HepG2 (cell line): ENCODE measurements around the gene TFF2. TPM values are rescaled to one million over a fixed set of nuclear protein-coding genes. Genes with fewer than 3 reads are reported as not detected.
A peak's percentile ranks its signal among the peaks of the same experiment; 100 is the strongest.

Experiments
- ATF3 ChIP-seq: sonication (generic); formaldehyde crosslinking; IDR thresholded peaks from 2 replicates; pipeline ENCODE4 v1.4.0; 2020; ENCODE audit warnings: missing genetic modification reagents
- BCL6 ChIP-seq: IDR thresholded peaks from 2 replicates; pipeline ENCODE4 v1.6.1; 2016; ENCODE audit warnings: missing genetic modification reagents, missing compliant biosample characterization
- EED ChIP-seq: sonication (generic); formaldehyde crosslinking; IDR thresholded peaks from 2 replicates; pipeline ENCODE4 v1.5.0; 2020; ENCODE audit warnings: mild to moderate bottlenecking, missing genetic modification reagents
- FOSL2 ChIP-seq: sonication (generic); formaldehyde crosslinking; IDR thresholded peaks from 2 replicates; pipeline ENCODE4 v1.4.0; 2020; ENCODE audit warnings: missing genetic modification reagents
- NR1H2 ChIP-seq: sonication (generic); formaldehyde crosslinking; IDR thresholded peaks from 2 replicates; pipeline ENCODE4 v1.8.1; 2022; ENCODE audit warnings: low read depth, missing genetic modification reagents, borderline replicate concordance
- NR2C2 ChIP-seq: sonication (generic); formaldehyde crosslinking; IDR thresholded peaks from 2 replicates; pipeline ENCODE4 v1.4.0; 2020; ENCODE audit warnings: missing genetic modification reagents, mild to moderate bottlenecking, moderate library complexity, borderline replicate concordance
- PAX8 ChIP-seq: sonication (generic); formaldehyde crosslinking; IDR thresholded peaks from 2 replicates; pipeline ENCODE4 v1.8.0; 2022; ENCODE audit warnings: mild to moderate bottlenecking, missing genetic modification reagents, borderline replicate concordance
- POLR2AphosphoS2 ChIP-seq: IDR thresholded peaks from 2 replicates; pipeline ENCODE4 v1.6.1; 2011; ENCODE audit warnings: low read depth, low read length, improper control_type of control experiment
- ZBTB34 ChIP-seq: sonication (generic); formaldehyde crosslinking; IDR thresholded peaks from 2 replicates; pipeline ENCODE4 v1.8.0; 2022; ENCODE audit warnings: mild to moderate bottlenecking, missing genetic modification reagents
- ZNF331 ChIP-seq: sonication (generic); formaldehyde crosslinking; IDR thresholded peaks from 2 replicates; pipeline ENCODE4 v1.4.0; 2020; ENCODE audit warnings: missing genetic modification reagents
- polyA plus RNA-seq, 8 experiments: library from polyadenylated mRNA; depleted of rRNA in 3 of 8; stranded (reverse) in 7 of 8; unstranded in 1 of 8; fragments of >200 nt; fragmentation: Illumina TruSeq in 4 of 8; extraction: Trizol in 4 of 8; gene quantifications; 2 replicates each; pipeline versions ENCODE4 v1.2.1 to v1.2.3, GENCODE V29; 2011 to 2016; ENCODE audit warnings: low read depth in 4 of 8, missing spikeins in 1 of 8, mixed read lengths in 1 of 8; ENCODE audit not compliant: insufficient read depth in 1 of 8
- total RNA-seq, 5 experiments: library from RNA; depleted of rRNA; stranded (reverse); fragments of >200 nt; fragmentation: Illumina TruSeq; extraction: Trizol; gene quantifications; 2 replicates each; pipeline ENCODE4 v1.2.3, GENCODE V29; 2016; ENCODE audit warnings: low read depth in 1 of 5
- TF ChIP-seq, protein P1 (sequence below): sonication (generic); IDR thresholded peaks from 2 replicates; pipeline ENCODE4 v1.6.1; 2016; ENCODE audit warnings: low read depth, borderline replicate concordance
- TF ChIP-seq, protein P2 (sequence below): sonication (generic); formaldehyde crosslinking; IDR thresholded peaks from 2 replicates; pipeline ENCODE4 v1.5.1; 2020; ENCODE audit warnings: mild to moderate bottlenecking, missing genetic modification reagents, moderate library complexity
- TF ChIP-seq, protein P3 (sequence below): sonication (generic); formaldehyde crosslinking; IDR thresholded peaks from 2 replicates; pipeline ENCODE4 v1.4.0; 2020; ENCODE audit warnings: low read depth, mild to moderate bottlenecking, missing genetic modification reagents
- TF ChIP-seq, protein P4 (sequence below): sonication (generic); formaldehyde crosslinking; IDR thresholded peaks from 2 replicates; pipeline ENCODE4 v1.5.0; 2020; ENCODE audit warnings: mild to moderate bottlenecking, missing genetic modification reagents, borderline replicate concordance
- TF ChIP-seq, protein P5 (sequence below), 2 experiments: fragments of 450-650 bp in 1 of 2; sonication (generic) in 1 of 2; formaldehyde crosslinking; IDR thresholded peaks; 2 replicates each; pipeline versions ENCODE4 v1.5.0 to v1.8.0; 2020 to 2022; ENCODE audit warnings: mild to moderate bottlenecking in 1 of 2, missing genetic modification reagents in 1 of 2

Gene TFF2
- total and polyA plus RNA-seq, 2 of the 13 experiments (the other 11 are each of a cell fraction or from before 2014, with no cell fraction given), result 1.5 TPM; not detected in 1

- TF ChIP-seq ZBTB34 (CRISPR knock-in tag), result no peak
- TF ChIP-seq, protein P1, sequence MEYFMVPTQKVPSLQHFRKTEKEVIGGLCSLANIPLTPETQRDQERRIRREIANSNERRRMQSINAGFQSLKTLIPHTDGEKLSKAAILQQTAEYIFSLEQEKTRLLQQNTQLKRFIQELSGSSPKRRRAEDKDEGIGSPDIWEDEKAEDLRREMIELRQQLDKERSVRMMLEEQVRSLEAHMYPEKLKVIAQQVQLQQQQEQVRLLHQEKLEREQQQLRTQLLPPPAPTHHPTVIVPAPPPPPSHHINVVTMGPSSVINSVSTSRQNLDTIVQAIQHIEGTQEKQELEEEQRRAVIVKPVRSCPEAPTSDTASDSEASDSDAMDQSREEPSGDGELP, result peak; percentile 95
- TF ChIP-seq NR2C2 (CRISPR knock-in tag), result 0 out of 2 replicates have a peak, but pooled peaks have one; percentile 13
- TF ChIP-seq ZNF331 (CRISPR knock-in tag), result peak; percentile 15; the same call in 1 of the 2 replicates
- TF ChIP-seq, protein P2, sequence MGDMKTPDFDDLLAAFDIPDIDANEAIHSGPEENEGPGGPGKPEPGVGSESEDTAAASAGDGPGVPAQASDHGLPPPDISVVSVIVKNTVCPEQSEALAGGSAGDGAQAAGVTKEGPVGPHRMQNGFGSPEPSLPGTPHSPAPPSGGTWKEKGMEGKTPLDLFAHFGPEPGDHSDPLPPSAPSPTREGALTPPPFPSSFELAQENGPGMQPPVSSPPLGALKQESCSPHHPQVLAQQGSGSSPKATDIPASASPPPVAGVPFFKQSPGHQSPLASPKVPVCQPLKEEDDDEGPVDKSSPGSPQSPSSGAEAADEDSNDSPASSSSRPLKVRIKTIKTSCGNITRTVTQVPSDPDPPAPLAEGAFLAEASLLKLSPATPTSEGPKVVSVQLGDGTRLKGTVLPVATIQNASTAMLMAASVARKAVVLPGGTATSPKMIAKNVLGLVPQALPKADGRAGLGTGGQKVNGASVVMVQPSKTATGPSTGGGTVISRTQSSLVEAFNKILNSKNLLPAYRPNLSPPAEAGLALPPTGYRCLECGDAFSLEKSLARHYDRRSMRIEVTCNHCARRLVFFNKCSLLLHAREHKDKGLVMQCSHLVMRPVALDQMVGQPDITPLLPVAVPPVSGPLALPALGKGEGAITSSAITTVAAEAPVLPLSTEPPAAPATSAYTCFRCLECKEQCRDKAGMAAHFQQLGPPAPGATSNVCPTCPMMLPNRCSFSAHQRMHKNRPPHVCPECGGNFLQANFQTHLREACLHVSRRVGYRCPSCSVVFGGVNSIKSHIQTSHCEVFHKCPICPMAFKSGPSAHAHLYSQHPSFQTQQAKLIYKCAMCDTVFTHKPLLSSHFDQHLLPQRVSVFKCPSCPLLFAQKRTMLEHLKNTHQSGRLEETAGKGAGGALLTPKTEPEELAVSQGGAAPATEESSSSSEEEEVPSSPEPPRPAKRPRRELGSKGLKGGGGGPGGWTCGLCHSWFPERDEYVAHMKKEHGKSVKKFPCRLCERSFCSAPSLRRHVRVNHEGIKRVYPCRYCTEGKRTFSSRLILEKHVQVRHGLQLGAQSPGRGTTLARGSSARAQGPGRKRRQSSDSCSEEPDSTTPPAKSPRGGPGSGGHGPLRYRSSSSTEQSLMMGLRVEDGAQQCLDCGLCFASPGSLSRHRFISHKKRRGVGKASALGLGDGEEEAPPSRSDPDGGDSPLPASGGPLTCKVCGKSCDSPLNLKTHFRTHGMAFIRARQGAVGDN, result peak; percentile 65
- TF ChIP-seq POLR2AphosphoS2, result no peak
- peak; percentile 59; the same call in 1 of the 2 replicates for TF ChIP-seq FOSL2 (CRISPR knock-in tag)
- TF ChIP-seq BCL6 (CRISPR knock-in tag), result peak; percentile 77; the same call in 1 of the 2 replicates
- TF ChIP-seq, protein P3, sequence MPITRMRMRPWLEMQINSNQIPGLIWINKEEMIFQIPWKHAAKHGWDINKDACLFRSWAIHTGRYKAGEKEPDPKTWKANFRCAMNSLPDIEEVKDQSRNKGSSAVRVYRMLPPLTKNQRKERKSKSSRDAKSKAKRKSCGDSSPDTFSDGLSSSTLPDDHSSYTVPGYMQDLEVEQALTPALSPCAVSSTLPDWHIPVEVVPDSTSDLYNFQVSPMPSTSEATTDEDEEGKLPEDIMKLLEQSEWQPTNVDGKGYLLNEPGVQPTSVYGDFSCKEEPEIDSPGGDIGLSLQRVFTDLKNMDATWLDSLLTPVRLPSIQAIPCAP (CRISPR knock-in tag), result no peak
- no peak for TF ChIP-seq EED (CRISPR knock-in tag)
- peak; percentile 57; the same call in 1 of the 2 replicates for TF ChIP-seq ATF3
- TF ChIP-seq NR1H2 (CRISPR knock-in tag), result no peak
- no peak for TF ChIP-seq PAX8 (CRISPR knock-in tag)
- TF ChIP-seq, protein P4, sequence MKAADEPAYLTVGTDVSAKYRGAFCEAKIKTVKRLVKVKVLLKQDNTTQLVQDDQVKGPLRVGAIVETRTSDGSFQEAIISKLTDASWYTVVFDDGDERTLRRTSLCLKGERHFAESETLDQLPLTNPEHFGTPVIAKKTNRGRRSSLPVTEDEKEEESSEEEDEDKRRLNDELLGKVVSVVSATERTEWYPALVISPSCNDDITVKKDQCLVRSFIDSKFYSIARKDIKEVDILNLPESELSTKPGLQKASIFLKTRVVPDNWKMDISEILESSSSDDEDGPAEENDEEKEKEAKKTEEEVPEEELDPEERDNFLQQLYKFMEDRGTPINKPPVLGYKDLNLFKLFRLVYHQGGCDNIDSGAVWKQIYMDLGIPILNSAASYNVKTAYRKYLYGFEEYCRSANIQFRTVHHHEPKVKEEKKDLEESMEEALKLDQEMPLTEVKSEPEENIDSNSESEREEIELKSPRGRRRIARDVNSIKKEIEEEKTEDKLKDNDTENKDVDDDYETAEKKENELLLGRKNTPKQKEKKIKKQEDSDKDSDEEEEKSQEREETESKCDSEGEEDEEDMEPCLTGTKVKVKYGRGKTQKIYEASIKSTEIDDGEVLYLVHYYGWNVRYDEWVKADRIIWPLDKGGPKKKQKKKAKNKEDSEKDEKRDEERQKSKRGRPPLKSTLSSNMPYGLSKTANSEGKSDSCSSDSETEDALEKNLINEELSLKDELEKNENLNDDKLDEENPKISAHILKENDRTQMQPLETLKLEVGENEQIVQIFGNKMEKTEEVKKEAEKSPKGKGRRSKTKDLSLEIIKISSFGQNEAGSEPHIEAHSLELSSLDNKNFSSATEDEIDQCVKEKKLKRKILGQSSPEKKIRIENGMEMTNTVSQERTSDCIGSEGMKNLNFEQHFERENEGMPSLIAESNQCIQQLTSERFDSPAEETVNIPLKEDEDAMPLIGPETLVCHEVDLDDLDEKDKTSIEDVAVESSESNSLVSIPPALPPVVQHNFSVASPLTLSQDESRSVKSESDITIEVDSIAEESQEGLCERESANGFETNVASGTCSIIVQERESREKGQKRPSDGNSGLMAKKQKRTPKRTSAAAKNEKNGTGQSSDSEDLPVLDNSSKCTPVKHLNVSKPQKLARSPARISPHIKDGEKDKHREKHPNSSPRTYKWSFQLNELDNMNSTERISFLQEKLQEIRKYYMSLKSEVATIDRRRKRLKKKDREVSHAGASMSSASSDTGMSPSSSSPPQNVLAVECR (CRISPR knock-in tag), result peak; percentile 31; the same call in 1 of the 2 replicates
- TF ChIP-seq, protein P5, sequence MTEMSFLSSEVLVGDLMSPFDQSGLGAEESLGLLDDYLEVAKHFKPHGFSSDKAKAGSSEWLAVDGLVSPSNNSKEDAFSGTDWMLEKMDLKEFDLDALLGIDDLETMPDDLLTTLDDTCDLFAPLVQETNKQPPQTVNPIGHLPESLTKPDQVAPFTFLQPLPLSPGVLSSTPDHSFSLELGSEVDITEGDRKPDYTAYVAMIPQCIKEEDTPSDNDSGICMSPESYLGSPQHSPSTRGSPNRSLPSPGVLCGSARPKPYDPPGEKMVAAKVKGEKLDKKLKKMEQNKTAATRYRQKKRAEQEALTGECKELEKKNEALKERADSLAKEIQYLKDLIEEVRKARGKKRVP (CRISPR knock-in tag; IDR thresholded peaks at IDR 0.05), result peak in 1 of 2 experiments; percentile 98; a peak in 2 of 4 replicates
Measured at GRCh38 chr21:42389449-42389835, 38.6 kb upstream of the TFF2 start (continued).
